ENCODE data around the gene OR52I2. TPM values are rescaled to one million over a fixed set of nuclear protein-coding genes. Genes with fewer than 3 reads are reported as not detected.

The OR52I2 gene
- total and polyA plus RNA-seq, 2 donors (not counting 1 experiment from before 2014, with no cell fraction given) = not detected

DNA sequence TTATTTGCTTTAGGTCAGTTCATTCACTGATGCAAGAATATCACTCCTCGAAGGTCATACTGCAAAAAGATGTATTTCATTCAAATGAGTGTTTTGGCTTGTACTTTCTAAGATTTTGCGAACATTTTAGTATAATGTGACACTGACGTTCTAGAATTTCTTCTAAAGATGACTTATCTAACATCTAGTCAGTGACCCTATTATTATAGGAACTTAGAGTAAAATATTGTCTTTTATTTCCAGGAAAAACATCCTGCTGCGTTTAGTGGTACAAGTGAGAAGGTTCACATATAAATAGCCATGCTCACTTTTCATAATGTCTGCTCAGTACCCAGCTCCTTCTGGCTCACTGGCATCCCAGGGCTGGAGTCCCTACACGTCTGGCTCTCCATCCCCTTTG, 36.7 kb upstream of the OR52I2 start, which contains the start of gene OR52M1:
OR52M1 (plus strand) TSS at position 301 of the 400 bp plus-strand sequence; CDS start at position 301, 0 bp downstream.
- ChIA-PET CTCF (interaction anchor here (0.7 to 0.8 kb wide), 3 partner anchors 25 to 358 kb away, joined by 3 to 4 read pairs (median 4); no protein-coding TSS in a partner anchor), POLR2A (no interaction called here)
- H3K27me3 ChIP-seq (replicated peaks in 1 of 4; ENCODE audit: control extremely low read depth in 1 of 4, control insufficient read depth in 3 of 4, insufficient read depth in 4 of 4, low read length in 3 of 4) = peaks cover 0 to 3% (median 0%) of the 10 kb centered on the region in 4 experiments
- H3K9ac ChIP-seq (ENCODE audit: low read length) = no peak within 1 kb of the TSS
- Mint-ChIP-seq H3K4me1 (no peaks in the 10 kb centered on the region), H3K27ac (no peak within 1 kb of the TSS), H3K27me3 (peaks cover 12% of the 10 kb centered on the region), H3K4me3 (no peak within 1 kb of the TSS), H3K9me3 (ENCODE audit: insufficient read depth) (no peaks in the 10 kb centered on the region)
- H3K4me3 ChIP-seq (ENCODE audit: control extremely low read depth in 1 of 5, extremely low read depth in 1 of 5, insufficient read depth in 1 of 5, low read depth in 2 of 5, low read length in 4 of 5) = no peak within 1 kb of the TSS
- H3K4me1 ChIP-seq (ENCODE audit: control insufficient read depth in 2 of 2, insufficient read depth in 2 of 2, low read length in 2 of 2) = no peaks in the 10 kb centered on the region
- no peaks in the 10 kb centered on the region for H3K9me3 ChIP-seq (ENCODE audit: control extremely low read depth in 1 of 3, control insufficient read depth in 2 of 3, insufficient read depth in 1 of 3, low read length in 2 of 3)
- no peak within 1 kb of the TSS for H3K4me2 ChIP-seq (replicated peaks; ENCODE audit: low read depth, low read length, poor library complexity, severe bottlenecking)
- no peak within 1 kb of the TSS for H3K27ac ChIP-seq (ENCODE audit: low read length in 2 of 2)
- no CpG with 5 or more reads among the region's 5 CpGs for WGBS (ENCODE audit: insufficient coverage)
- no peaks in the 10 kb centered on the region for H3K36me3 ChIP-seq (replicated peaks in 1 of 2; ENCODE audit: control extremely low read depth in 1 of 2, control insufficient read depth in 1 of 2, extremely low read depth in 1 of 2, insufficient read depth in 2 of 2, low read length in 1 of 2)
- intact Hi-C loops (cut with micrococcal nuclease) = no loop called here
- TF ChIP-seq, protein P1, sequence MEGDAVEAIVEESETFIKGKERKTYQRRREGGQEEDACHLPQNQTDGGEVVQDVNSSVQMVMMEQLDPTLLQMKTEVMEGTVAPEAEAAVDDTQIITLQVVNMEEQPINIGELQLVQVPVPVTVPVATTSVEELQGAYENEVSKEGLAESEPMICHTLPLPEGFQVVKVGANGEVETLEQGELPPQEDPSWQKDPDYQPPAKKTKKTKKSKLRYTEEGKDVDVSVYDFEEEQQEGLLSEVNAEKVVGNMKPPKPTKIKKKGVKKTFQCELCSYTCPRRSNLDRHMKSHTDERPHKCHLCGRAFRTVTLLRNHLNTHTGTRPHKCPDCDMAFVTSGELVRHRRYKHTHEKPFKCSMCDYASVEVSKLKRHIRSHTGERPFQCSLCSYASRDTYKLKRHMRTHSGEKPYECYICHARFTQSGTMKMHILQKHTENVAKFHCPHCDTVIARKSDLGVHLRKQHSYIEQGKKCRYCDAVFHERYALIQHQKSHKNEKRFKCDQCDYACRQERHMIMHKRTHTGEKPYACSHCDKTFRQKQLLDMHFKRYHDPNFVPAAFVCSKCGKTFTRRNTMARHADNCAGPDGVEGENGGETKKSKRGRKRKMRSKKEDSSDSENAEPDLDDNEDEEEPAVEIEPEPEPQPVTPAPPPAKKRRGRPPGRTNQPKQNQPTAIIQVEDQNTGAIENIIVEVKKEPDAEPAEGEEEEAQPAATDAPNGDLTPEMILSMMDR (IDR thresholded peaks at IDR 0.05) = no peak
- no peak for TF ChIP-seq EZH2 (IDR thresholded peaks at IDR 0.05; ENCODE audit: borderline replicate concordance, insufficient read depth, low read depth, low read length, poor library complexity, severe bottlenecking)
- no peaks in the 10 kb centered on the region for H3K79me2 ChIP-seq (ENCODE audit: control insufficient read depth, insufficient read depth, low read length)
- H4K20me1 ChIP-seq (ENCODE audit: control insufficient read depth, insufficient read depth, low read length, poor library complexity, severe bottlenecking) = no peaks in the 10 kb centered on the region
- DNase-seq (no peak), ATAC-seq (ENCODE audit: low read depth) (no peak)
- H2AFZ ChIP-seq (ENCODE audit: insufficient read depth, low read depth, low read length, poor library complexity, severe bottlenecking) = no peak within 1 kb of the TSS

DNA sequence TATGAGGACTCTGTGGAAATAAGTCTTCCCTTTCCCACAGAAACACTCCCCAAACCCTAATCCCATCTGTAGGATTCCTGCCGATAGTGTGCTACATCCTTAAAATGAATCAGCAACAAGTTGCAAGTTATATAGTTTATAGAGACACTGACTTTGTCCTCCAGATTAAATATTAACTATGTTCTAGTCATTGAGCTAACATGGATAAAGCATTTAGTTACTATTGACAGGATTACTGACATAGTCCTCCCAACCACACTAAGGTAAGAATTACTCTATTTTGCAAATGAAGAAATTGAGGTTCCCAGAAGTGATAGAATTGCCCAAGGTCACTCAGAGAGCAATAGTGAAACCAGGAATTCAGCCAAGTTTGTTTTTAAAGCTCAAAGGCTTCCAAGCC, 34.7 kb upstream of the OR52I2 start:
- no peak overlapping the region for H3K4me2 ChIP-seq (replicated peaks; ENCODE audit: low read depth, low read length, poor library complexity, severe bottlenecking)
- H2AFZ ChIP-seq (ENCODE audit: insufficient read depth, low read depth, low read length, poor library complexity, severe bottlenecking) = no peak overlapping the region
- no peaks in the 10 kb centered on the region for H3K9me3 Mint-ChIP-seq (ENCODE audit: insufficient read depth)
- no peaks in the 10 kb centered on the region for H3K36me3 ChIP-seq (replicated peaks in 1 of 2; ENCODE audit: control extremely low read depth in 1 of 2, control insufficient read depth in 1 of 2, extremely low read depth in 1 of 2, insufficient read depth in 2 of 2, low read length in 1 of 2)
- no peak overlapping the region for H3K9ac ChIP-seq (ENCODE audit: low read length)
- H3K27ac ChIP-seq (ENCODE audit: low read length in 2 of 2) = no peak overlapping the region
- peaks cover 0 to 5% (median 0%) of the 10 kb centered on the region in 3 donors for H3K9me3 ChIP-seq (ENCODE audit: control extremely low read depth in 1 of 3, control insufficient read depth in 2 of 3, insufficient read depth in 1 of 3, low read length in 2 of 3)
- H3K4me3 Mint-ChIP-seq = no peak overlapping the region
- no peaks in the 10 kb centered on the region for H4K20me1 ChIP-seq (ENCODE audit: control insufficient read depth, insufficient read depth, low read length, poor library complexity, severe bottlenecking)
- no peaks in the 10 kb centered on the region for H3K79me2 ChIP-seq (ENCODE audit: control insufficient read depth, insufficient read depth, low read length)
- CTCF ChIA-PET = interaction anchor here (1.7 kb wide), 1 partner anchor 360 kb away, joined by 8 read pairs; no protein-coding TSS in a partner anchor
- H3K27me3 ChIP-seq (replicated peaks in 1 of 4; ENCODE audit: control extremely low read depth in 1 of 4, control insufficient read depth in 3 of 4, insufficient read depth in 4 of 4, low read length in 3 of 4) = peaks cover 0 to 13% (median 0%) of the 10 kb centered on the region in 4 experiments
- no CpG with 5 or more reads among the region's 1 CpG for WGBS (ENCODE audit: insufficient coverage)
- TF ChIP-seq, protein P1 (IDR thresholded peaks at IDR 0.05) = no peak
- TF ChIP-seq EZH2 (IDR thresholded peaks at IDR 0.05; ENCODE audit: borderline replicate concordance, insufficient read depth, low read depth, low read length, poor library complexity, severe bottlenecking) = no peak
- H3K4me3 ChIP-seq (ENCODE audit: control extremely low read depth in 1 of 5, extremely low read depth in 1 of 5, insufficient read depth in 1 of 5, low read depth in 2 of 5, low read length in 4 of 5) = no peak overlapping the region
- no peak for DNase-seq
- no peak for ATAC-seq (ENCODE audit: low read depth)
- peaks cover 19% of the 10 kb centered on the region for H3K27me3 Mint-ChIP-seq
- POLR2A ChIA-PET = no interaction called here
- H3K4me1 ChIP-seq (ENCODE audit: control insufficient read depth in 2 of 2, insufficient read depth in 2 of 2, low read length in 2 of 2) = no peaks in the 10 kb centered on the region
- no peak overlapping the region for H3K27ac Mint-ChIP-seq
- no peaks in the 10 kb centered on the region for H3K4me1 Mint-ChIP-seq
- intact Hi-C loops (cut with micrococcal nuclease) = no loop called here
